ENCODE data around the gene AGMAT.

The AGMAT gene

GRCh38 chr1:15584489-15585363, at the start of gene AGMAT:
Gene AGMAT, minus strand, starts transcription at chr1:15585051. Its CDS starts 84 bp downstream, at chr1:15584967.
- peak; percentile 65 for DNase-seq (ENCODE audit: low read depth, low spot score)

GRCh38 chr1:15633756-15634420, 49.0 kb upstream of the AGMAT start:
- no peak for DNase-seq (ENCODE audit: low read depth, low spot score)

GRCh38 chr1:15628003-15628402, 43.2 kb upstream of the AGMAT start:
- no peak for DNase-seq (ENCODE audit: low read depth, low spot score)

GRCh38 chr1:15627343-15627988, 42.6 kb upstream of the AGMAT start:
- no peak for DNase-seq (ENCODE audit: low read depth, low spot score)

- no peak for DNase-seq (ENCODE audit: low read depth, low spot score)
These were observed 41.6 kb upstream of the AGMAT start for GRCh38 chr1:15626269-15626950.

GRCh38 chr1:15625056-15625917, 40.4 kb upstream of the AGMAT start:
- DNase-seq (ENCODE audit: low read depth, low spot score), result no peak

GRCh38 chr1:15624133-15624714, 39.4 kb upstream of the AGMAT start:
- DNase-seq (ENCODE audit: low read depth, low spot score), result no peak

- DNase-seq (ENCODE audit: low read depth, low spot score), result no peak
These were observed 38.6 kb upstream of the AGMAT start for GRCh38 chr1:15623435-15623834.

GRCh38 chr1:15622712-15623373, 38.0 kb upstream of the AGMAT start:
- no peak for DNase-seq (ENCODE audit: low read depth, low spot score)

- no peak for DNase-seq (ENCODE audit: low read depth, low spot score)
These were observed 37.1 kb upstream of the AGMAT start for GRCh38 chr1:15621975-15622374.

- no peak for DNase-seq (ENCODE audit: low read depth, low spot score)
These were observed 36.2 kb upstream of the AGMAT start for GRCh38 chr1:15620902-15621682.

- DNase-seq (ENCODE audit: low read depth, low spot score), result peak; percentile 5
These were observed 35.3 kb upstream of the AGMAT start for GRCh38 chr1:15620155-15620545.

- peak; percentile 16 for DNase-seq (ENCODE audit: low read depth, low spot score)
These were observed 34.0 kb upstream of the AGMAT start for GRCh38 chr1:15618655-15619525.

- DNase-seq (ENCODE audit: low read depth, low spot score), result peak; percentile 24
These were observed 33.3 kb upstream of the AGMAT start for GRCh38 chr1:15618077-15618654.

GRCh38 chr1:15617173-15618076, 32.6 kb upstream of the AGMAT start, which contains the start of gene DDI2:
Gene DDI2, plus strand, starts transcription at chr1:15617458. Its CDS starts 213 bp downstream, at chr1:15617671.
- DNase-seq (ENCODE audit: low read depth, low spot score), result peak; percentile 100

- no peak for DNase-seq (ENCODE audit: low read depth, low spot score)
These were observed 31.7 kb upstream of the AGMAT start for GRCh38 chr1:15616373-15617172.

All from astrocyte of the hippocampus (primary cell).